GM19395 (cell line): Measurements from ENCODE around the gene CR1L.
"Not testable (repeated sequence)": the region's sequence is repeated elsewhere in the genome, so short reads cannot be mapped to it uniquely, and the experiment has no call there.

Experiments
- ATAC-seq: cut with Tn5 transposase; IDR thresholded peaks from one replicate; pipeline ENCODE4 v1.9.1; 2021; ENCODE audit warnings: mild to moderate bottlenecking, moderate library complexity; ENCODE audit not compliant: unreplicated experiment

Gene CR1L

GRCh38 chr1:207645635-207646081 lies 725 bp downstream of the CR1L start:
- ATAC-seq, result no peak

- ATAC-seq, result no peak
Measured at GRCh38 chr1:207646171-207646570, 1.2 kb downstream of the CR1L start.

- no peak for ATAC-seq
Measured at GRCh38 chr1:207646944-207647579, 2.1 kb downstream of the CR1L start.

GRCh38 chr1:207647671-207648333 lies 2.9 kb downstream of the CR1L start:
- ATAC-seq, result no peak

DNA sequence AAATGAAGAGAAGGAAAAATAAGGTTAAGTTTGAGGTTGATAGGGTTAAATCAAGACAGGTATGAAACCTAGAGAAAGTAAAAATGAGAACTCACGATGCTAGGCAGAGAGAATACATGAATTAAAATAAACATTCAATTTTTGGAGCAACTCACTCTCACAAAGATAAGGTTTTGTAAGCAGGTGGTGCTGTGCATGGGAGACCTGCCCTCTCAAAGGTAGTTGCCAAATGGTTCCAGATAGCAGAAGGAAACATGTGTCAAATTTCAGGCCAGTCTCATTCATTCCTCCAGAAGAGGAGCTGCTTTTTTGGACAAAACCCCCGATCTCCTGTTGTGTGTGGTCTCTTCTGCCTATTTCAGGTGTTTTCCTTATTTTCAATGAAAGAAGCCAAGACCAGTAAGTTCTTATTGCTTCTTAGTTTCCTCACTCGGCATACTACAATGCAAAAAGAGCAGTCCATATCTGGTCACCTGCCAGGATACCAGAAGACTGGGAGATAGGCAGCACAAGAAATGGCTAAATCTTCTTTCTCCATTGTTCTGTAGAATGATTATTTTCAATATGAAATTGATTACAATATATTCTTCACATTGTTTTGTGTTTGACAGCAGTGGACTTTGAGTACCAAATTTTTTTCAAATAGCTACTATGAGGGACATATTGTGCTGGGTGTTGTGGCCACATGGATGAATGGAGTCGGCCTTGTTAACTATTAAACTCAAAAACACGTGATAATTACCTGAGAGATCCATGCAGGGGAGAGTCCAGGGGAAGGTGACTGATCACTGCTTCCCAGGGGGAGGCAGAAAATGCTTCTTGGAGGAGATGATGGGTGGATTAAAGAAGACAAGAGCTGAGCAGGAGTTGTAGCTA lies 3.6 kb downstream of the CR1L start:
- no peak for ATAC-seq

DNA sequence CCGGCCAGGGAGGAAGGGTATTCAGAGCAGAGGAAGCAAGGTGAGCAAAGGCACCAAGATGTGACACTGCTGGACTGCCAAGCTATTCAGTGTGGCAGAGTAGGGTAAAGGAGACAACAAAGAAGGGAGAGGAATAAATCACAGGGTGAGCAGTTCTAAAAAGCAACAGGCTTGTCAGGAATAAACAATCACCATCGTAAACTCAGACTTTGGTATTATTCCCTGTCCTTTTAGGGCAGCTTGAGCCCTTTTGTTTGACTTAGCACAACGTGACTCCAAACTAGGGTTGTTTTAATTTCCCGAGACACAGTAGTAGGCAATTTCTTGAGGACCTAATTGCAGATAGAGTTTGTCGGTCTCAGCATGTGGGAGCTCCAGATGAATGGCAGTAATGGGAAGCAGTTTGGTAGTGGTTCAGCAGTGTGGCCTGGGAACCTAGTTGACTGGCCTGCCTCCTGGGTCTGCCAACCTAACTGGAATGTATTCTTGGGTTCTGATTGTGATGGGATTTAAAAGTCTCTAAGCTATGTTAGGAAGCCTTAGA lies 4.3 kb downstream of the CR1L start:
- ATAC-seq, result no peak

- ATAC-seq, result peak; percentile 43
Measured at GRCh38 chr1:207649865-207650580, 5.1 kb downstream of the CR1L start.

DNA sequence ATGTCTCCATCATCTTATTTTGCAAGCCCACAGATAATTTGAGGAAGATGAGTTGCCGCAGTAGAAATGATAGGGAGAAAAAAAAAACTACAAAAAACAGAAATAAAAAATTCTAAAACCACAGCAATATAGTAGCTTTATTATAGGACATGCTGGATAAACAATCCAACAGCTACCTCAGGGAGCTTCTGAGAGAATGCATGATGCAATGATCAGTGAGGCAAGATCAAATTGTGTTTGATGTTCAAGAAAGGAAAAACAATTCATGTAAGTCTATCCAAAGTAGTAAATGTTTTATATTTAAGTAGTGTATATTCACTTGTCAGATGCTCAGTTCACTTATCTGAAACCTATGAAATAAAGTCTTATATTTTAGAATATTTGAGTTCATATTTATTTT lies 6.7 kb downstream of the CR1L start:
- no peak for ATAC-seq

GRCh38 chr1:207654320-207654719 lies 9.4 kb downstream of the CR1L start:
- no peak for ATAC-seq

GRCh38 chr1:207658408-207658807 lies 13.5 kb downstream of the CR1L start:
- ATAC-seq, result no peak

DNA sequence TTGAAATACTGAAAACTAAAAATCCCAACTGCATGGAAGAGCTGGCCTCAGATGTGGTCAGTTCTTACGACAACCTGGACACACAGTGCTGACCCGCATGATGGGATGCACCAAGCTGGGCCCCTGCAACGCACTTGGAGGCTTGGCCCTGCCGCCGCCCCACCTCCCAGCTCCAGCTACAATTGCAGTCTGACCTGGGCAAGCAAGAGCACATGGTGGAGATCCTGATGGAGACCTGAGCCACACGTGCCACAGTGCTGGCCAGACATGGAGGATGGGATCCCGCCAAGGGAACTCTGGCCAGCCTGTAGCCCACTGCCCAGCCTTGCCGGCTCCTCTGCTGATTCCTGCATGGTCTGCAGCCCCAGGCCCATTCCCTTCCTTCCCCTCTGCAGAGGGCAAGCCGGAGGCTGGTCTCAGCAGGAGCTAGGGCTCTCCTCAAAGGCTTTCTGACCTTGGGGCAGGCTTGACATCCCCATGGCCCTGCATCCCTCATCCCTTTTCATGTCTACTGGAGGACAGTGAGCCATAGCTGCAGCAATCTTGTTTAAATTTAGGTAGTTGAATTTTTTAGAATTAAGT lies 14.1 kb downstream of the CR1L start:
- ATAC-seq, result no peak

- ATAC-seq, result no peak
Measured at GRCh38 chr1:207659545-207660153, 14.7 kb downstream of the CR1L start.

- not testable (repeated sequence) for ATAC-seq
Measured at GRCh38 chr1:207661420-207661819, 16.5 kb downstream of the CR1L start.

DNA sequence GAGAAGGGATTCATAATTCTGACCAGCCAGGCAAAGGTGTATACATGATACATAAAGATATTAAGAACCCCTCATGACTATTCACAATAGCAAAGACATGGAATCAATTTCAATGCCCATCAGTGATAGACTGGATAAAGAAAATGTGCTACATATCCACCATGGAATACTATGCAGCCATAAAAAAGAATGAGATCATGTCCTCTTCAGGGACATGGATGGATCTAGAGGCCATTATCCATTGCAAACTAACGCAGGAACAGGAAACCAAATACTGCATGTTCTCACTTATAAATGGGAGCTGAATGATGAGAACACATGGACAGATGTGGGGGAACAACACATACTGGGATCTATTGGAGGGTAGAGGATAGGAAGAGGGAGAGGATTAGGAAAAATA lies 21.4 kb downstream of the CR1L start:
- no peak for ATAC-seq

DNA sequence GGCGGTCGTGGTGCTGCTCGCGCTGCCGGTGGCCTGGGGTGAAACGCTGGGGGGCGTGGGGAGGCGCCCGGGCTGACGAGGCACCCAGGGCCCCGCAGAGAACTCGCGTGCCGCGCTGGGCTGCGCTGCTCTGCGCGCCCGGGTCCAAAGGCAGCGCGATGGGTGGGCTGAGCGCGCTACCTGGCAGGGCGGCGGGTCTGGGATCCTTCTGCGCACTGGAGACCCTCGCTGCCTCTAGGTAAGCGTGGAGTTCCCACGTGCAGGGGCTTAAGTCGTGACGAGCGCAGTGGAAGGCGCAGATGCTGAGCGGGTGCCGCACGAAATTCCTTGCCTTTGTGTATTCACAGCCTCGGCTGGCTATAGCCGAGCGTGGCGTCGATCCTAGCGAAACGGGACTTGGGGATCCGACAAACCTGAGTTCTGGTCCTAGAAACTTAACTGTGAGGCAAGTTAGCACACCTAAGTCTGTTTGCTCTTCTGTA lies 24.6 kb downstream of the CR1L start:
- no peak for ATAC-seq

DNA sequence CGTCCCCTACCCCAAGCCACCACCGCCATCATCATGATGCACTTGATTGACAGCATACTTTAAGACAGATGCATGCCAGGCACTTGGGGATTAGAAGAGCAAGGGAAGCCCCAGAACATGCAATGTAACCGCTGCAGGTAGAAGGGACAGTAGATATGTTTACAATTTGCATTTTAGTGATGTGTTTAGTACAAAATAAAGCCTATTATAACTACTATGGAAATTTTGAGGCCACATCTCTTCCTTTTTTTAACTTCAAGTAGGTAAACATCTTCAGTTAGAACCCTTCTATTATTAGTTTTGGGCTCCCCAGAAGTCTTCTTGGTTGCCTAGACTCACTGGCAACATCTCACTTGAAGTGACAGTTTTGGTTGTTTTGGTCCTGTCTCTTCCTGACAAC lies 25.3 kb downstream of the CR1L start:
- ATAC-seq, result peak; percentile 74

DNA sequence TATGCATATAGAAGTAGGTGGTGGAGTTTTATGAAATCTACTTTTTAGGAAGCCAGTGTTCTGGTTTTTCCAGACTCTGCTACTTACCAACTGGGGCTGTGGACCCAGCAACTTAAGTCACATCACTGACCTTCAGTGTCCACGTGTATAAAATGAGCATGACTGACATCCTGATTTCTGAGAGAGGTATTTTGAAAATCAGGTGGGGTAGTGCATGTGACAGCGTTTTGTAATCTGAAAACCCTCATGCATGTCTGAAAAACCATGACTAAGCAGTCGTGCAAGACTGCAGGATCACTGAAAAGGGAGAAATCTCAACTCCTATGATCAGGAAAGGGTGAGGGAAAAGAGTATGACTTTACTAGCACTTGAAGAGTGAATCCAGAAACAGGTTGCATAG lies 26.1 kb downstream of the CR1L start:
- no peak for ATAC-seq

- no peak for ATAC-seq
Measured at GRCh38 chr1:207672522-207673130, 27.7 kb downstream of the CR1L start.

DNA sequence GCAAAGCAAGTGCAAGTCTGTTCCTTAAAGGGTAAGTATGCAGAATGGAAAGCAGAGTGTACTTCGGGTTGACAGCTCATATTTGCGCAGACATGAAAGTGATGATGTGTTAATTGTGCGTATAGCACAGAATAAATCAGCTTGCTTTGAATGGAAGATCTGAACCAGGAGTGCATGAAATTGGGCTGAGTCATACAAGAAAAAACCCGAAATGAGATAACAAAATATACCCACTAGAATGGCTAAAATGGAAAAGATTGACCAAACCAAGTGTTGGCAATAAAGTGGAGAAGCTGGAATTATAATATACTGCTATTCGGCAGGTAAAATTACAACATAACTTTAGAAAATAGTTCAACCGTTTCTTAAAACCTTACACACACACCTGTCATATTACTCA lies 28.5 kb downstream of the CR1L start:
- ATAC-seq, result no peak

DNA sequence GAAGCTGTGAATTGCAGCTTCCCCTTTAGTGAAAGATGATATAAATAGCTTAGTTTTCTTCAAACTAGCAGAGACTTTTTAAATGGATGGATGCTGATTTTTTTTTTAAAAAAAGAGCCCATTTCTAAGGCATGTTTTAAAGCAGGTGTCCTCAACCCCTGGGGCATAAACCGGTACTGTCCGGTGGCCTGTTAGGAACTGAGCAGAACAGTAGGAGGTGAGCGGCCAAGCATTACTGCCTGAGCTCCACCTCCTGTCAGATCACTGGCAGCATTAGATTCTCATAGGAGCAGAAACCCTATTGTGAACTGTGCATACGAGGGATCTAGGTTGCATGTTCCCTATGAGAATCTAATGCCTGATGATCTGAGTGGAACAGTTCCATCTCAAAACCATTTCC lies 31.2 kb downstream of the CR1L start:
- ATAC-seq, result no peak
